Neuronal stem cell (in vitro differentiated cells): Measurements from ENCODE around the gene TCTN2.

Experiments
- DNase-seq: peaks from one replicate; pipeline ENCODE4 v3.0.0-alpha.2; 2013; ENCODE audit warnings: low spot score
- H2AFZ ChIP-seq: one replicate; pipeline ENCODE4 v1.6.1; 2013; ENCODE audit warnings: mild to moderate bottlenecking, low read length, inconsistent platforms
- H2AK5ac ChIP-seq: 2 replicates; pipeline ENCODE4 v1.6.1; 2013; ENCODE audit warnings: low read depth, mild to moderate bottlenecking, inconsistent platforms, low read length, moderate library complexity, mixed read lengths
- H2BK120ac ChIP-seq: 2 replicates; pipeline ENCODE4 v1.6.1; 2013; ENCODE audit warnings: low read depth, mild to moderate bottlenecking, inconsistent platforms, low read length, moderate library complexity, mixed read lengths
- H2BK12ac ChIP-seq: one replicate; pipeline ENCODE4 v1.6.1; 2013; ENCODE audit warnings: low read length, inconsistent platforms
- H2BK15ac ChIP-seq: 2 replicates; pipeline ENCODE4 v1.6.1; 2013; ENCODE audit warnings: mild to moderate bottlenecking, low read length, inconsistent platforms, mixed read lengths
- H2BK5ac ChIP-seq: one replicate; pipeline ENCODE4 v1.6.1; 2013; ENCODE audit warnings: inconsistent platforms, mild to moderate bottlenecking, low read length, moderate library complexity
- H3K14ac ChIP-seq: one replicate; pipeline ENCODE4 v1.6.1; 2013; ENCODE audit warnings: low read length, inconsistent platforms
- H3K18ac ChIP-seq: 2 replicates; pipeline ENCODE4 v1.6.1; 2013; ENCODE audit warnings: low read length, inconsistent platforms
- H3K23ac ChIP-seq: 2 replicates; pipeline ENCODE4 v1.6.1; 2013; ENCODE audit warnings: low read depth, mild to moderate bottlenecking, mixed read lengths, low read length, inconsistent platforms; ENCODE audit not compliant: poor library complexity
- H3K27ac ChIP-seq: replicated peaks from 3 replicates; pipeline ENCODE4 v1.5.1; 2013; ENCODE audit warnings: low read length, inconsistent platforms
- H3K27me3 ChIP-seq, 3 experiments: 2 replicates each; pipeline ENCODE4 v1.6.1; 2013; ENCODE audit warnings: low read length in 3 of 3, mild to moderate bottlenecking in 2 of 3, inconsistent platforms in 1 of 3, low read depth in 1 of 3, mixed read lengths in 1 of 3, moderate library complexity in 1 of 3; ENCODE audit not compliant: control insufficient read depth in 3 of 3, insufficient read depth in 3 of 3
- H3K36me3 ChIP-seq, 2 donors: replicated peaks in 1 of 2; 2 replicates each; pipeline ENCODE4 v1.6.1; 2013; ENCODE audit warnings: low read length in 2 of 2; ENCODE audit not compliant: control insufficient read depth in 2 of 2, insufficient read depth in 2 of 2
- H3K4ac ChIP-seq: 2 replicates; pipeline ENCODE4 v1.6.1; 2013; ENCODE audit warnings: inconsistent platforms, mild to moderate bottlenecking, low read length, moderate library complexity
- H3K4me1 ChIP-seq, 2 donors: 1 replicate in 1 of 2; 2 replicates in 1 of 2; pipeline ENCODE4 v1.6.1; 2013; ENCODE audit warnings: low read length in 2 of 2, low read depth in 1 of 2; ENCODE audit not compliant: control insufficient read depth in 2 of 2, insufficient read depth in 1 of 2
- H3K4me2 ChIP-seq: one replicate; pipeline ENCODE4 v1.6.1; 2013; ENCODE audit warnings: mild to moderate bottlenecking, low read length, inconsistent platforms; ENCODE audit not compliant: insufficient read depth, poor library complexity, severe bottlenecking
- H3K4me3 ChIP-seq, 2 donors: 2 replicates each; pipeline ENCODE4 v1.5.1; 2013; ENCODE audit warnings: low read length in 2 of 2, mild to moderate bottlenecking in 2 of 2, inconsistent platforms in 1 of 2, moderate library complexity in 1 of 2
- H3K79me1 ChIP-seq: one replicate; pipeline ENCODE4 v1.6.1; 2013; ENCODE audit warnings: low read depth, mild to moderate bottlenecking, inconsistent platforms, low read length, moderate library complexity
- H3K9ac ChIP-seq: one replicate; pipeline ENCODE4 v1.6.1; 2013; ENCODE audit warnings: mild to moderate bottlenecking, low read depth, low read length, inconsistent platforms; ENCODE audit not compliant: poor library complexity
- H3K9me3 ChIP-seq, 2 donors: replicated peaks in 1 of 2; 2 replicates each; pipeline versions ENCODE3 to v1.6.1; 2013; ENCODE audit warnings: low read length in 2 of 2, mild to moderate bottlenecking in 2 of 2, inconsistent platforms in 1 of 2, low read depth in 1 of 2, mixed read lengths in 1 of 2, moderate library complexity in 1 of 2; ENCODE audit not compliant: control insufficient read depth in 2 of 2, insufficient read depth in 1 of 2
- H4K8ac ChIP-seq: one replicate; pipeline ENCODE4 v1.6.1; 2013; ENCODE audit warnings: low read depth, mild to moderate bottlenecking, inconsistent platforms, low read length, moderate library complexity
- H4K91ac ChIP-seq: one replicate; pipeline ENCODE4 v1.6.1; 2013; ENCODE audit warnings: low read length, low read depth, mild to moderate bottlenecking, inconsistent platforms; ENCODE audit not compliant: poor library complexity
- WGBS, 2 donors: extraction: QIAGEN DNeasy Blood & Tissue Kit; methylation state at CpG; one replicate each; pipeline ENCODE4 v1.1.7; 2013; ENCODE audit warnings: missing lambda C conversion rate in 2 of 2, mixed read lengths in 1 of 2; ENCODE audit not compliant: insufficient read length in 2 of 2, insufficient replicate concordance in 1 of 2; ENCODE audit errors: extremely low coverage in 2 of 2; 5-methylcytosine and 5-hydroxymethylcytosine counted together

Gene TCTN2

GRCh38 chr12:123726244-123726643, 55.3 kb downstream of the TCTN2 start:
- no peaks in the 10 kb centered on the region for H3K9me3 ChIP-seq

GRCh38 chr12:123726962-123727361, 56.0 kb downstream of the TCTN2 start:
- H3K4me1 ChIP-seq: no peaks in the 10 kb centered on the region
- no peak overlapping the region for H2BK15ac ChIP-seq
- no peak overlapping the region for H2BK5ac ChIP-seq
- no peak overlapping the region for H2BK120ac ChIP-seq
- H4K91ac ChIP-seq: no peak overlapping the region
- no peak overlapping the region for H3K18ac ChIP-seq
- no CpG with 5 or more reads among the region's 2 CpGs for WGBS, 2 donors
- no peak overlapping the region for H3K14ac ChIP-seq
- no peak overlapping the region for H4K8ac ChIP-seq
- H3K23ac ChIP-seq: no peak overlapping the region
- H3K9ac ChIP-seq: no peak overlapping the region
- H2AK5ac ChIP-seq: no peak overlapping the region
- H3K4me2 ChIP-seq: no peak overlapping the region
- H3K36me3 ChIP-seq: peaks cover 31 to 94% of the 10 kb centered on the region in 2 donors
- no peak overlapping the region for H3K4me3 ChIP-seq
- no peaks in the 10 kb centered on the region for H3K79me1 ChIP-seq
- no peak overlapping the region for H3K27ac ChIP-seq
- DNase-seq: no peak
- no peak overlapping the region for H2AFZ ChIP-seq
- H3K27me3 ChIP-seq: no peaks in the 10 kb centered on the region
- H3K4ac ChIP-seq: no peak overlapping the region
- no peak overlapping the region for H2BK12ac ChIP-seq
- H3K9me3 ChIP-seq: no peaks in the 10 kb centered on the region

More at GRCh38 chr12:123726244-123726643, 55.3 kb downstream of the TCTN2 start:
- Histone ChIP-seq H4K8ac (no peak overlapping the region), H3K18ac (no peak overlapping the region), H2BK12ac (no peak overlapping the region), H3K27ac (no peak overlapping the region), H3K9ac (no peak overlapping the region), H2AK5ac (no peak overlapping the region), H3K4me2 (no peak overlapping the region), H4K91ac (no peak overlapping the region), H3K36me3 (peaks cover 25 to 94% of the 10 kb centered on the region in 2 donors), H3K23ac (no peak overlapping the region), H3K4me3 (no peak overlapping the region), H2AFZ (no peak overlapping the region), H3K4ac (no peak overlapping the region), H3K27me3 (no peaks in the 10 kb centered on the region), H2BK5ac (no peak overlapping the region), H3K4me1 (no peaks in the 10 kb centered on the region), H2BK15ac (no peak overlapping the region), H3K79me1 (no peaks in the 10 kb centered on the region), H2BK120ac (no peak overlapping the region), H3K14ac (no peak overlapping the region)
- no CpG with 5 or more reads among the region's 2 CpGs for WGBS, 2 donors
- no peak for DNase-seq

GRCh38 chr12:123727878-123728277, 57.0 kb downstream of the TCTN2 start:
- H2BK15ac ChIP-seq: no peak overlapping the region
- H3K27me3 ChIP-seq: no peaks in the 10 kb centered on the region
- no peak overlapping the region for H4K8ac ChIP-seq
- no peak overlapping the region for H3K4ac ChIP-seq
- H2AK5ac ChIP-seq: no peak overlapping the region
- H2BK5ac ChIP-seq: no peak overlapping the region
- no peak overlapping the region for H3K4me2 ChIP-seq
- H2BK120ac ChIP-seq: no peak overlapping the region
- no peak overlapping the region for H3K4me3 ChIP-seq
- no peak for DNase-seq
- no CpG with 5 or more reads among the region's 3 CpGs for WGBS, 2 donors
- no peak overlapping the region for H4K91ac ChIP-seq
- H3K14ac ChIP-seq: no peak overlapping the region
- H3K18ac ChIP-seq: no peak overlapping the region
- no peaks in the 10 kb centered on the region for H3K9me3 ChIP-seq
- H2AFZ ChIP-seq: no peak overlapping the region
- H2BK12ac ChIP-seq: no peak overlapping the region
- no peak overlapping the region for H3K23ac ChIP-seq
- no peak overlapping the region for H3K27ac ChIP-seq
- peaks cover 31 to 94% of the 10 kb centered on the region in 2 donors for H3K36me3 ChIP-seq
- no peaks in the 10 kb centered on the region for H3K79me1 ChIP-seq
- H3K4me1 ChIP-seq: no peaks in the 10 kb centered on the region
- no peak overlapping the region for H3K9ac ChIP-seq

GRCh38 chr12:123731596-123731995, 60.7 kb downstream of the TCTN2 start:
- no peak for DNase-seq
- Histone ChIP-seq H3K36me3 (peaks cover 45 to 96% of the 10 kb centered on the region in 2 donors), H3K4me2 (no peak overlapping the region), H3K4me3 (no peak overlapping the region), H2AK5ac (no peak overlapping the region), H3K23ac (no peak overlapping the region), H3K18ac (no peak overlapping the region), H4K8ac (no peak overlapping the region), H2BK12ac (no peak overlapping the region), H4K91ac (no peak overlapping the region), H2AFZ (no peak overlapping the region), H3K27ac (no peak overlapping the region), H2BK5ac (no peak overlapping the region), H3K79me1 (no peaks in the 10 kb centered on the region), H3K4me1 (no peaks in the 10 kb centered on the region), H3K4ac (no peak overlapping the region), H2BK120ac (no peak overlapping the region), H3K27me3 (no peaks in the 10 kb centered on the region), H3K9me3 (no peaks in the 10 kb centered on the region), H2BK15ac (no peak overlapping the region), H3K14ac (no peak overlapping the region), H3K9ac (no peak overlapping the region)
- WGBS, 2 donors: no CpG with 5 or more reads among the region's 2 CpGs
